Activated CD8-positive, alpha-beta T cell treated with anti-CD3 and anti-CD28 coated beads for 36 hours (primary cell): ENCODE measurements around the gene APBB2. TPM values are rescaled to one million over a fixed set of nuclear protein-coding genes. Genes with fewer than 3 reads are reported as not detected.

Experiments used
- ATAC-seq: fragments of 200-7000 bp; cut with Tn5 transposase; one replicate; pipeline ENCODE4 v1.10.0; 2021; ENCODE audit warnings: mild to moderate bottlenecking, moderate library complexity
- CTCF ChIA-PET: fragments of 350-600 bp; sonication (Branson Sonifier 250); formaldehyde crosslinking; loops from one replicate; lab custom pipeline; 2021; ENCODE audit warnings: antibody characterized with exemption; lab: Charles Lee
- POLR2A ChIA-PET: fragments of 350-600 bp; sonication (Branson Sonifier 250); formaldehyde crosslinking; loops from one replicate; lab custom pipeline; 2021; ENCODE audit warnings: antibody characterized with exemption; lab: Charles Lee
- DNase-seq: peaks from one replicate; pipeline ENCODE4 v3.0.0-alpha.2; 2020
- H3K27ac Mint-ChIP-seq: one replicate; pipeline ENCODE4 v1.8.0; 2021; ENCODE audit warnings: mild to moderate bottlenecking, mixed read lengths
- H3K27me3 Mint-ChIP-seq: one replicate; pipeline ENCODE4 v1.8.0; 2021; ENCODE audit warnings: mixed read lengths
- H3K36me3 Mint-ChIP-seq: one replicate; pipeline ENCODE4 v1.8.0; 2021; ENCODE audit warnings: low read depth, mixed read lengths
- H3K4me1 Mint-ChIP-seq: one replicate; pipeline ENCODE4 v1.8.0; 2021; ENCODE audit warnings: low read depth, mixed read lengths
- H3K4me3 Mint-ChIP-seq: one replicate; pipeline ENCODE4 v1.8.0; 2021; ENCODE audit warnings: mild to moderate bottlenecking, moderate library complexity, mixed read lengths
- H3K9me3 Mint-ChIP-seq: one replicate; pipeline ENCODE4 v1.8.0; 2021; ENCODE audit warnings: mixed read lengths
- intact Hi-C: fragments of 100-400 bp; cut with micrococcal nuclease; formaldehyde crosslinking; loops from one replicate; pipeline ENCODE4 v1.10.0; 2022
- total RNA-seq, 2 experiments: library from RNA; stranded (reverse); gene quantifications; one replicate each; pipeline ENCODE4 v1.2.3, GENCODE V29; 2021
- TF ChIP-seq, protein P1 (sequence below): fragments of 200-600 bp; IDR thresholded peaks from one replicate; pipeline ENCODE4 v1.8.0; 2022; ENCODE audit warnings: antibody characterized with exemption, mild to moderate bottlenecking

APBB2 gene
- total RNA-seq, 2 experiments from 2014 or later = 0.89 to 2.3 TPM

- CTCF ChIA-PET = interaction anchor here (0.6 to 1.5 kb wide), 3 partner anchors 240 to 292 kb away, joined by 3 to 8 read pairs (median 4); no protein-coding TSS in a partner anchor
- DNase-seq (no peak), ATAC-seq (no peak)
- peak overlapping the region; percentile 74 for H3K4me3 Mint-ChIP-seq
- H3K27ac Mint-ChIP-seq = peak overlapping the region; percentile 78
- intact Hi-C loops = no loop called here
- peaks cover 52% of the 10 kb centered on the region for H3K27me3 Mint-ChIP-seq
- H3K9me3 Mint-ChIP-seq = no peaks in the 10 kb centered on the region
- no peaks in the 10 kb centered on the region for H3K36me3 Mint-ChIP-seq
- POLR2A ChIA-PET = interaction anchor here (0.6 to 1.6 kb wide), 2 partner anchors 285 to 292 kb away, joined by 3 read pairs; no protein-coding TSS in a partner anchor
- TF ChIP-seq, protein P1, sequence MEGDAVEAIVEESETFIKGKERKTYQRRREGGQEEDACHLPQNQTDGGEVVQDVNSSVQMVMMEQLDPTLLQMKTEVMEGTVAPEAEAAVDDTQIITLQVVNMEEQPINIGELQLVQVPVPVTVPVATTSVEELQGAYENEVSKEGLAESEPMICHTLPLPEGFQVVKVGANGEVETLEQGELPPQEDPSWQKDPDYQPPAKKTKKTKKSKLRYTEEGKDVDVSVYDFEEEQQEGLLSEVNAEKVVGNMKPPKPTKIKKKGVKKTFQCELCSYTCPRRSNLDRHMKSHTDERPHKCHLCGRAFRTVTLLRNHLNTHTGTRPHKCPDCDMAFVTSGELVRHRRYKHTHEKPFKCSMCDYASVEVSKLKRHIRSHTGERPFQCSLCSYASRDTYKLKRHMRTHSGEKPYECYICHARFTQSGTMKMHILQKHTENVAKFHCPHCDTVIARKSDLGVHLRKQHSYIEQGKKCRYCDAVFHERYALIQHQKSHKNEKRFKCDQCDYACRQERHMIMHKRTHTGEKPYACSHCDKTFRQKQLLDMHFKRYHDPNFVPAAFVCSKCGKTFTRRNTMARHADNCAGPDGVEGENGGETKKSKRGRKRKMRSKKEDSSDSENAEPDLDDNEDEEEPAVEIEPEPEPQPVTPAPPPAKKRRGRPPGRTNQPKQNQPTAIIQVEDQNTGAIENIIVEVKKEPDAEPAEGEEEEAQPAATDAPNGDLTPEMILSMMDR = no peak
- peaks cover 17% of the 10 kb centered on the region for H3K4me1 Mint-ChIP-seq
Measured at GRCh38 chr4:41217020-41217333, 2.6 kb upstream of the APBB2 start.

- ChIA-PET POLR2A (interaction anchor here (0.6 to 1.6 kb wide), 2 partner anchors 285 to 292 kb away, joined by 3 read pairs; no protein-coding TSS in a partner anchor), CTCF (interaction anchor here (0.6 to 1.5 kb wide), 4 partner anchors 204 to 292 kb away, joined by 3 to 8 read pairs (median 4); no protein-coding TSS in a partner anchor)
- intact Hi-C loops = no loop called here
- ATAC-seq = peak; percentile 68
- Mint-ChIP-seq H3K36me3 (no peaks in the 10 kb centered on the region), H3K27me3 (peaks cover 55% of the 10 kb centered on the region), H3K9me3 (no peaks in the 10 kb centered on the region), H3K27ac (peak overlapping the region; percentile 78), H3K4me3 (peak overlapping the region; percentile 74), H3K4me1 (peaks cover 17% of the 10 kb centered on the region)
- peak; percentile 74 for DNase-seq
- TF ChIP-seq, protein P1 = peak; percentile 32
Measured at GRCh38 chr4:41216294-41217019, 2.1 kb upstream of the APBB2 start.

- CTCF ChIA-PET = interaction anchor here (1.0 to 1.5 kb wide), 3 partner anchors 204 to 291 kb away, joined by 3 to 8 read pairs (median 4); no protein-coding TSS in a partner anchor
- Mint-ChIP-seq H3K36me3 (no peaks in the 10 kb centered on the region), H3K4me1 (peaks cover 17% of the 10 kb centered on the region), H3K27ac (peak overlapping the region; percentile 72), H3K4me3 (peak overlapping the region; percentile 70), H3K9me3 (no peaks in the 10 kb centered on the region), H3K27me3 (peaks cover 52% of the 10 kb centered on the region)
- DNase-seq (no peak), ATAC-seq (no peak)
- TF ChIP-seq, protein P1 = no peak
- intact Hi-C loops = no loop called here
- POLR2A ChIA-PET = interaction anchor here (1.6 kb wide), 1 partner anchor 291 kb away, joined by 3 read pairs; no protein-coding TSS in a partner anchor
Measured at GRCh38 chr4:41215969-41216293, 1.6 kb upstream of the APBB2 start.

DNA sequence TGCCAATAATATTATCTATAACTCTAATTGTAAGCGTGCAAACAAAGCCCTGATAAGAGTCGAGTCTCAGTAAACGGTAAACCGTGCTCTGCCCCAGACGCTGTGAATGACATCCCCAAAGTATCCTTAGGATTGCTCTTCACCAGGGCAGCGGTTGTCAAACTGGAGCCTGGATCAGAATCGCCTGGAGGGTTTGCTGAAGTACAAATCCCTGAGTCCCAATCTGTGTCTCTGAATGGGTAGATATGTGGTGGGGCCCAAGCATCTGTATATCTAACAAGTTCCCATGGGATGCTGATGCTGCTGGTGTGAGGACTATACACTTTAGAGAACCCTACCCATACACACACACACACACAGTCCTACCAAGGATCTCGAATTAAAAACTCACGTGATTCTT, 813 bp upstream of the APBB2 start:
- Mint-ChIP-seq H3K4me1 (peaks cover 17% of the 10 kb centered on the region), H3K27me3 (peaks cover 50% of the 10 kb centered on the region), H3K9me3 (no peaks in the 10 kb centered on the region), H3K4me3 (peak overlapping the region; percentile 35), H3K36me3 (no peaks in the 10 kb centered on the region), H3K27ac (no peak overlapping the region)
- TF ChIP-seq, protein P1 = no peak
- DNase-seq (no peak), ATAC-seq (no peak)
- intact Hi-C loops = no loop called here
- POLR2A ChIA-PET = interaction anchor here (1.1 kb wide), 1 partner anchor 44 kb away, joined by 3 read pairs; no protein-coding TSS in a partner anchor
- CTCF ChIA-PET = interaction anchor here (0.6 to 1.7 kb wide), 2 partner anchors 288 to 289 kb away, joined by 3 to 4 read pairs; no protein-coding TSS in a partner anchor

- ChIA-PET POLR2A (interaction anchor here (1.1 kb wide), 1 partner anchor 44 kb away, joined by 3 read pairs; no protein-coding TSS in a partner anchor), CTCF (interaction anchor here (0.6 to 1.7 kb wide), 8 partner anchors 8 to 290 kb away, joined by 3 to 6 read pairs (median 3); no protein-coding TSS in a partner anchor)
- H3K4me1 Mint-ChIP-seq = peaks cover 17% of the 10 kb centered on the region
- no peak overlapping the region for H3K27ac Mint-ChIP-seq
- intact Hi-C loops = no loop called here
- TF ChIP-seq, protein P1 = peak; percentile 14
- H3K36me3 Mint-ChIP-seq = no peaks in the 10 kb centered on the region
- ATAC-seq (no peak), DNase-seq (no peak)
- H3K4me3 Mint-ChIP-seq = peak overlapping the region; percentile 35
- peaks cover 50% of the 10 kb centered on the region for H3K27me3 Mint-ChIP-seq
- no peaks in the 10 kb centered on the region for H3K9me3 Mint-ChIP-seq
Measured at GRCh38 chr4:41214825-41215146, 444 bp upstream of the APBB2 start.
